GM21390 (cell line): Measurements from ENCODE around the gene OR2T10.
"Not testable (repeated sequence)": the region's sequence is repeated elsewhere in the genome, so short reads cannot be mapped to it uniquely, and the experiment has no call there.

Source experiments
- ATAC-seq: cut with Tn5 transposase; IDR thresholded peaks from one replicate; pipeline ENCODE4 v1.9.1; 2021; ENCODE audit not compliant: unreplicated experiment

Gene OR2T10

DNA sequence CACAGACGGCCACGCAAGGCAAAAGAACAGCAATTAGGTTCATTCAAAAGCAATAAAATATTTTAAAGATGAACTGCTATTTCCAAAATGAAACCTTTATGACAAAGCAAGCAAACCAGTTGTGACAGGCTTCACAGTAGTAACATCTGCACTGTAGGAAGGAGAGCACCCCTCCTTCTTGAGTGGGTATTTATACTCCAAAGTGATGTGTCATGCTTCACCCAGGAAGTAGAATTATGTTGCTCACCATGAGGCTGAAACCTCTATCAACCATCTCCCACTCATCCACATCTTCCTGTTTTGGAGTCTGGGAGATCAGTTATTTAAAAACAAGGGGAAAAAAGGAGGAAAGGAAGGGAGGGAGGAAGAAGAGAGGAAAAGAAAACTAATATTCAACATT is 885 bp downstream of the OR2T10 start:
- no peak for ATAC-seq

DNA sequence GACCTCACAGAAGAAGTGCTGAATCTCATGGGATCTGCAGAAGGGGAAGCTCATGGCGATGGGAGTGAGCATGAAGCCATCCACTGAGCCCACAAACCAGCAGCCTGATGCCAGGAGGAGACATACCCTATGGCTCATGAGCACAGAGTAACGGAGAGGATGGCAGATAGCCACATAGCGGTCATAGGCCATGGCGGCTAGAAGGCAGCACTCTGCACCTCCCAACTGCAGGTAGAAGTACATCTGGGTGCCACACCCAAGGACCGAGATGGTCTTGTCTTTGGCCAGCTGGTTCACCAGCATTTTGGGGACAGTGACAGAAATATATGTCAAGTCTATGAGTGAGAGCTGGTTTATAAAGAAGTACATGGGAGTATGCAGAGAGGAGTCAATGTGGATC is 4.3 kb downstream of the OR2T10 start:
- no peak for ATAC-seq

DNA sequence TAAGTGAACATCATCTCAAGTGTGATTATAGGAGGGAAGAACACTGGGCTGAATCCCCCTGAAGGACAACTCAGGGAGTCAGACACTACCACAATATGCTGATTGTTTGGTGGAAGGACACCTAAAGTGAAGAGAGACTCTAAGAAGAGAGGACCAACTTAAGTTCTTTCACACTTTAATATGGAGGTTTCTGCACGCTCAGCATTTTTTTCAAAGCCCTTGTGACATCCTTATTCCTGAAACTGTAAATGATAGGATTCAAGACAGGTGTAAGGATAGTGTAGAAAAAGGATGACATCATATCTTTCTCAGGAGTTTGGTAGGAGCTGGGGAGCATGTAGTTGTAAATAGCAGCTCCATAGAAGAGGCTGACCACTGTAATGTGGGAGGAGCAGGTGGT is 4.8 kb downstream of the OR2T10 start:
- ATAC-seq, result no peak

DNA sequence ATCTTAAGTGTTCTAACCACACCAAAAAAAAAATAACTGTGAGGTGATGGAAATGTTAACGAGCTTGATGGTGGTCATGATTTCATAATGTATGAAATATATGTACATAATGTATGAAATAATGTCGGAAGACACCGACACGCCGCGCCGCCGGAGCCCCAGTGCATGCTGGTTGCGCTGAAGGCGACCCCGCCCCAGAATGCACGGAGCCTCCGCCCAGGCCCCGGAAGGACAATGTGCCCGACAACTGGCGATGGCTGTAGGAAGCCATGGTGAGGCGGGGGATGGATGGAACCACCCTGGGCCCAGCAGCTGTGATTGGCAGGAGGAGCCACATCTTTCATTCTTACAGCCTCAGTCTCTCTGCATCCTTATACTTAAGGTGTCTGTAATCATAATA is 7.4 kb downstream of the OR2T10 start:
- ATAC-seq, result no peak

- no peak for ATAC-seq
These were observed 8.2 kb downstream of the OR2T10 start for GRCh38 chr1:248589334-248589733.

DNA sequence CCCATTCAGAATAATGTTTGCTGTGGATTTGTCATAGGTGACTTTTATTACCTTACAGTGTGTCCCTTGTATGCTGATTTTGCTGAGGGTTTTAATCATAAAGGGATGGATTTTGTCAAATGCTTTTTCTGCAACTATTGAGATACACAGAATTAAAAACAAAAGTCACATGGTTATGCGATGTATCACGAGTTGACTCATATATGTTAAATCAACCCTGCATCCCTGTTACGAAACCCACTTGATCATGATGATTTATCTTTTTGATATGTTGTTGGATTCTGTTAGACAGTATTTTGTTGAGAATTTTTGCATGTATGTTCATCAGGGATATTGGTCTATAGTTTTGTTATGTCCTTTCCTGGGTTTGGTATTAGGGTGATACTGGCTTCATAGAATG is 12.2 kb downstream of the OR2T10 start:
- ATAC-seq, result no peak

GRCh38 chr1:248576260-248576980 is 21.1 kb downstream of the OR2T10 start:
- ATAC-seq, result no peak

DNA sequence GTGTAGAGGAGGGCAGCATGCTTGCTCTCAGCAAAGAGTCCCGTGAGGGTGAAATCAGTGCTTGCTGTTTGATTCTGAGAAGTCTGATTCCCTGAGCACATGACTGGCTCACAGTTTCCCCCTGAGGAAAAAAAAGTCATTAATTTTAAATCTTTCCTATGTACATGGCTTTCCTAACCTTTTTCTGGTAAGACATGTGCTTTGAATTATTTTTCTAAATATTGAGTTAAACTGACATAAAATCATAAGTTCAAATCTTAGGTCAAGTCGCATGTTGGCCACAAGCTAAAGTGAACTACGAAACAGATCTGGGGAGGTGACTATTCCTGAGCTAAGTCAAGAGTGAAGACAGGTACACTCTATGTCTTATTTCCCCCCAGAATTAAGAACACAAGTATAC is 22.8 kb downstream of the OR2T10 start, which contains the start of gene OR2T34:
TSS of gene OR2T34 (minus strand) at position 101 of the 400 bp plus-strand sequence. CDS start at position 101, 0 bp downstream.
- not testable (repeated sequence) for ATAC-seq

DNA sequence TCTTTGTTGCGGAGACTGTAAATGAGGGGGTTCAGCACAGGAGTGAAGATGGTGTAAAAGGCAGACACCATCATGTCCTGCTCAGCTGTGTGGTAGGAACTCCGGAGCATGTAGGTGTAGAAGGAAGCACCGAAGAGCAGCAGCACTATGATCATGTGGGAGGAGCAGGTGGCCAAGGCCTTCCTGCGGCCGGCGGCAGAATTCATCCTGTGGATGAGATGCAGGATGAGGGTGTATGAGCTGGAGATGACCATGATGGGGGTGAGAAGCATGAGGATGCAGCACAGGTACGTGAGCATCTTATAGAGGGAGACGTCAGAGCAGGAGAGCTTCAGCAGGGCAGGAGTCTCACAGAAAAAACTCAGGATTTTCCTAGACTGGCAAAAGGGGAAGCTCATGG is 23.6 kb downstream of the OR2T10 start:
- not testable (repeated sequence) for ATAC-seq

DNA sequence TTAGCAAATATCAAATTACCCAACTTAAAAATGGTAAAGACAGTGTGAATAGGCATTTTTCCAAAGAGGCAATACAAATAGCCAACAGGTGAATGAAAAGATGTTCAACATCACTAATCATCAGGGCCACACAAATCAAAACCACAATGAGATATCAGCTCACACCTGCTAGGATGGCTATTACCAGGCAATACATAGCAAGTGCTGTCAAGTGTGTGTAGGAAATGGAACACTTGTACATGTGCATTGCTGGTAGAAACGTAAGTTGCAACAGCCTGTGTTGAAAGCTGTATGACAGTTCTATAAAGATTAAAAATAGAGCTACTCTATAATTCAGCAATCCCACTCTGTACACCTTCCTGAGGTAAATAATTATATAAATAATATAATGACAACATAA is 25.5 kb downstream of the OR2T10 start:
- ATAC-seq, result peak; percentile 95

DNA sequence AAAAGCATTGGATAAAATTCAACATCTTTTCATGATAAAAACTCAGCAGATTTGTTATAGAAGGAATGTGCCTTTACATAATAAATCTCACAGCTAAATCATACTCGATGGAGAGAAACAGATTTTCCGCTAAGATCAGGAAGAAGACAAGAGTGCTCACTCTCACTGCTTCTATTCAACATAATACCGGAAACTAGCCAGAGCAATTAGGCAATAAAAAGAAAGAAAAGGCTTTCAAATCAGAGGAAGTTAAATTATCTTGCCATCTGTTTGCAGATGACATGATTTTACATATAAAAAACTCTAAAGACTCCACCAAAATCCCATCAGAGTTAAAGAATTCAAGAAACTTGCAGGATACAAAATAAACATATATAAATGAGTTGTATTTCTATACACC is 26.7 kb downstream of the OR2T10 start:
- ATAC-seq, result not testable (repeated sequence)

DNA sequence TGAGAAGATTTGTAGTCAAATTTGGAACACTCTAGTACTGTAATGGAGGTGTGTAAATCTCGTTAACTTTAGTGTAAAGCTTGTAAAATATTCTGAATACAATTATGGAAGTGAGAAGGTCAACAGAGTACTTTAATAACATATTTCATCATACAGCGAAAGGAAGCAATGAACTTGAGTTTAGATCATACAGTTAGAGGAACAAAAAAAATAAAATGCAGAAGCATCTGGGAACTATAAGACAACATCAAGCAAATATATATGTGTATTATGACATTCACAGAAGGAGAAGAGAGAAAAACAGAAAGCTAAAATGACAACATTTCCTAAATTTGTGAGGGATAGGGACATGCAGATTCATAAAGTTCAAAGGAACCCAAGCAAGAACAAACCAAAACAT is 28.5 kb downstream of the OR2T10 start:
- ATAC-seq, result not testable (repeated sequence)

- peak; percentile 67 for ATAC-seq
These were observed 31.7 kb downstream of the OR2T10 start for GRCh38 chr1:248565530-248566373.

- not testable (repeated sequence) for ATAC-seq
These were observed 34.8 kb downstream of the OR2T10 start, which contains the start of gene OR2T29 for GRCh38 chr1:248562672-248563071. Gene OR2T29, minus strand, starts transcription at chr1:248562772. Its CDS starts 3,281 bp downstream, at chr1:248559491.

DNA sequence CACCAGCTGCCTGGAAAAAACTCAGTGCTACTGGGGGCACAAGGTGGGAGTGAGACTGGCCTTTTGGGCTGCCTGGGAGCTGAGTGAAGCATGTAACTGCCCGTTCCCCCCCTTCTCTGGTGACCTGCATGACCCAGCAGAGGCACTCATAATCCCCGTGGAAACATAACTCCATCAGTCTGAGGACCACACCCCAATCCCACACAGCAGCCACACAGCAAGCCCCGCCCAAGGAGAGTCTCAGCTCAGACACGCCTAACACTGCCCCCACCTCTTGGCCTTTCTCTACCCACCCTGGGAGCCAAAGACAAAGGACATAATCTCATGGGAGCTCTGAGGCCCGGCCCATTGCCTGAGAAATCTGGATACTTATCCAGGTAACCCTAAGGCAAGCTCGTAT is 46.5 kb downstream of the OR2T10 start:
- ATAC-seq, result not testable (repeated sequence)

DNA sequence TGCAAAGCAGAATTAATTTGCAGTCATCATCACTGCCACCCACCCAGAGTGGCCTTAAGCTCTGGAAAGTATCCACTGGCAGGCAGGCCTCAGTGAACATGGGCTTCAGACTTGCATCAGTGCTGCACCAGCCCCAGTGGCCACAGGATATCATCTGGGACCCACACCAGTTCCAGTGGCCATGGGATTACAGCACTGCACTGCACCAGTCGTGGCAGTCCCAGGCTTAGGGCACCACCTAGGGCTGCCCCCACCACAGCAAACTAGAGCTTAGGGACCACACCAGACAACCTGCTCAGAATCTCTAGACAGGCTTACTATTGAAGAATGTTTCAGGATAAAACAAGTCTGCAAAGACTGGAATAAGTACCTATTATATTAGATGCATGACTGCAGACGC is 50.1 kb downstream of the OR2T10 start:
- not testable (repeated sequence) for ATAC-seq
